K562 (cell line): Measurements from ENCODE around the gene RPS6KA4. TPM values are rescaled to one million over a fixed set of nuclear protein-coding genes. Genes with fewer than 3 reads are reported as not detected.
A peak's percentile ranks its signal among the peaks of the same experiment; 100 is the strongest.

ENCODE experiments used
- ATAC-seq: fragments of 200-7000 bp; cut with Tn5 transposase; 3 replicates; pipeline ENCODE4 v1.9.1; 2020; ENCODE audit warnings: moderate library complexity
- BruUV-seq: library from RNA; stranded (reverse); fragments of 400-500 nt; replicated peaks from 2 replicates; lab custom pipeline; 2021; lab: Mats Ljungman, UMichigan
- CTCF ChIA-PET: fragments of 300-600 bp; formaldehyde crosslinking; extraction: SDS; loops from one replicate; lab custom pipeline; 2021; ENCODE audit warnings: low intra/inter-chr PET ratio; lab: Yijun Ruan, JAX
- POLR2A ChIA-PET: fragments of 300-600, 350-650 bp; sonication (Branson Sonifier 250); formaldehyde crosslinking; extraction: SDS; loops from one replicate; lab custom pipeline; 2021; ENCODE audit warnings: antibody characterized with exemption, inconsistent platforms; lab: Yijun Ruan, JAX
- DNase-seq, 4 experiments: peaks; one replicate each; pipeline versions ENCODE4 v3.0.0 to v3.0.0-alpha.2; 2011 to 2018; ENCODE audit warnings: low spot score in 3 of 4, mixed read lengths in 3 of 4; ENCODE audit errors: extremely low read depth in 1 of 4
- FAIRE-seq: peaks from 2 replicates; lab custom pipeline; 2011; peaks lifted over from hg19 to GRCh38; lab: Jason Lieb, UNC
- H2AFZ ChIP-seq: 2 replicates; pipeline ENCODE4 v1.6.0; 2011; ENCODE audit warnings: low read depth, low read length, control low read depth, inconsistent platforms
- H3K27ac ChIP-seq: fragments of 200-600 bp; 3 replicates; pipeline ENCODE4 v1.8.0; 2011; ENCODE audit warnings: low read depth, mild to moderate bottlenecking, control low read depth, inconsistent platforms, low read length, moderate library complexity, mixed read lengths; ENCODE audit errors: extremely low read depth
- H3K27me3 ChIP-seq, 2 experiments: fragments of 300-600 bp in 1 of 2; 2 replicates in 1 of 2; 3 replicates in 1 of 2; pipeline versions ENCODE4 v1.6.0 to v1.8.0; 2011; ENCODE audit warnings: inconsistent platforms in 2 of 2, low read length in 2 of 2, mild to moderate bottlenecking in 1 of 2, mixed read lengths in 1 of 2, moderate library complexity in 1 of 2; ENCODE audit not compliant: control insufficient read depth in 2 of 2, insufficient read depth in 2 of 2
- H3K36me3 ChIP-seq: fragments of 300-600 bp; 3 replicates; pipeline ENCODE4 v1.8.0; 2011; ENCODE audit warnings: mild to moderate bottlenecking, low read length, inconsistent platforms; ENCODE audit not compliant: control insufficient read depth, insufficient read depth
- H3K4me1 ChIP-seq, 2 experiments: fragments of 200-600 bp in 1 of 2; replicated peaks in 1 of 2; 2 replicates in 1 of 2; 3 replicates in 1 of 2; pipeline versions ENCODE4 v1.5.1 to v1.8.0; 2011; ENCODE audit warnings: inconsistent platforms in 2 of 2, low read length in 2 of 2, mild to moderate bottlenecking in 1 of 2, mixed read lengths in 1 of 2, moderate library complexity in 1 of 2; ENCODE audit not compliant: control insufficient read depth in 2 of 2, insufficient read depth in 2 of 2
- H3K4me2 ChIP-seq: 2 replicates; pipeline ENCODE4 v1.6.1; 2011; ENCODE audit warnings: low read length, control low read depth, inconsistent platforms, mixed read lengths; ENCODE audit not compliant: insufficient read depth
- H3K4me3 ChIP-seq: fragments of 200-600 bp; sonication (generic), shearing (Covaris generic); 2 replicates; pipeline ENCODE4 v1.5.1; 2016; ENCODE audit warnings: control low read depth, inconsistent platforms
- H3K79me2 ChIP-seq: fragments of 200-600 bp; 3 replicates; pipeline ENCODE4 v1.8.0; 2011; ENCODE audit warnings: low read length, inconsistent platforms; ENCODE audit not compliant: control insufficient read depth, insufficient read depth
- H3K9ac ChIP-seq, 2 experiments: 2 replicates each; pipeline versions ENCODE4 v1.6.0 to v1.6.1; 2011; ENCODE audit warnings: low read depth in 2 of 2, low read length in 2 of 2, control low read depth in 1 of 2, inconsistent platforms in 1 of 2, mild to moderate bottlenecking in 1 of 2, mixed read lengths in 1 of 2; ENCODE audit not compliant: insufficient read depth in 1 of 2
- H3K9me1 ChIP-seq: one replicate; pipeline ENCODE4 v1.6.0; 2011; ENCODE audit warnings: inconsistent platforms, mild to moderate bottlenecking, low read length, moderate library complexity; ENCODE audit not compliant: control insufficient read depth, insufficient read depth
- H3K9me3 ChIP-seq: replicated peaks from 2 replicates; pipeline ENCODE4 v1.5.1; 2011; ENCODE audit warnings: low read depth, low read length, inconsistent platforms; ENCODE audit not compliant: control insufficient read depth, insufficient read depth
- H4K20me1 ChIP-seq: replicated peaks from 2 replicates; pipeline ENCODE4 v1.6.1; 2011; ENCODE audit warnings: low read length, inconsistent platforms, mixed read lengths; ENCODE audit not compliant: control insufficient read depth, insufficient read depth
- ESRRA ChIP-seq: fragments of 450-650 bp; IDR thresholded peaks from 2 replicates; pipeline ENCODE4 v1.6.1; 2014; ENCODE audit warnings: low read depth, mild to moderate bottlenecking, moderate library complexity, borderline replicate concordance
- HMBOX1 ChIP-seq: sonication (generic); IDR thresholded peaks from 2 replicates; pipeline ENCODE4 v1.6.1; 2016
- KAT7 ChIP-seq: sonication (generic); formaldehyde crosslinking; IDR thresholded peaks from 2 replicates; pipeline ENCODE4 v1.8.0; 2022; ENCODE audit warnings: missing genetic modification reagents, mild to moderate bottlenecking, borderline replicate concordance
- MYC ChIP-seq, 2 experiments: fragments of 250-450 bp in 1 of 2; sonication (Bioruptor Pico) in 1 of 2; IDR thresholded peaks; 2 replicates each; pipeline versions ENCODE4 v1.5.1 to v1.6.1; 2012 to 2021; ENCODE audit warnings: low read depth in 2 of 2, borderline replicate concordance in 1 of 2, improper control_type of control experiment in 1 of 2, low read length in 1 of 2, mild to moderate bottlenecking in 1 of 2, moderate library complexity in 1 of 2
- NEUROD1 ChIP-seq: fragments of 150-350 bp; IDR thresholded peaks from 2 replicates; pipeline ENCODE4 v1.6.1; 2014; ENCODE audit warnings: borderline replicate concordance, low read length, low read depth; ENCODE audit not compliant: partially characterized antibody
- ZNF143 ChIP-seq: sonication (generic); formaldehyde crosslinking; IDR thresholded peaks from 2 replicates; pipeline ENCODE4 v1.9.0; 2022; ENCODE audit warnings: mild to moderate bottlenecking, missing genetic modification reagents
- WGBS: fragments of 100-300 bp; shearing (Covaris generic); methylation state at CpG from one replicate; pipeline ENCODE4 v1.1.6; 2016; ENCODE audit warnings: low coverage, mixed read lengths; ENCODE audit not compliant: insufficient coverage; ENCODE audit errors: missing lambda C conversion rate; 5-methylcytosine and 5-hydroxymethylcytosine counted together
- in situ Hi-C: fragments of 300-500 bp; cut with MboI; formaldehyde crosslinking; loops from 4 replicates; pipeline ENCODE4 v1.15.0; 2018; ENCODE audit warnings: inconsistent platforms, mixed read lengths
- intact Hi-C: fragments of 100-400 bp; cut with micrococcal nuclease; formaldehyde crosslinking; loops from 2 replicates; pipeline ENCODE4 v1.14.2; 2022
- polyA plus RNA-seq, 8 experiments: library from polyadenylated mRNA; depleted of rRNA in 4 of 8; stranded (reverse) in 5 of 8; unstranded in 3 of 8; fragments of >200 nt; fragmentation: Nextera tagmentation in 2 of 8; fragmentation: Illumina TruSeq in 1 of 8; extraction: Ambion mirVana in 2 of 8; extraction: Trizol in 1 of 8; gene quantifications; 2 replicates each; pipeline versions ENCODE4 v1.2.1 to v1.2.3, GENCODE V29; 2011 to 2014; ENCODE audit warnings: inconsistent platforms in 1 of 8, missing spikeins in 1 of 8
- total RNA-seq, 7 experiments: library from RNA; depleted of rRNA in 6 of 7; stranded (reverse); fragments of >200 nt in 6 of 7; fragmentation: Illumina TruSeq in 2 of 7; extraction: Trizol in 2 of 7; gene quantifications; 2 replicates each; pipeline versions ENCODE4 v1.2.1 to v1.2.3, GENCODE V29; 2011 to 2021; ENCODE audit warnings: low replicate concordance in 1 of 7
- TF ChIP-seq, protein P1 (sequence below): conservative IDR thresholded peaks from 2 replicates; pipeline ENCODE4 v1.6.1; 2011; ENCODE audit warnings: low read depth, mild to moderate bottlenecking, low read length; ENCODE audit not compliant: control insufficient read depth
- TF ChIP-seq, protein P2 (sequence below): fragments of 200-800 bp; sonication (Bioruptor generic); IDR thresholded peaks from 2 replicates; pipeline ENCODE4 v1.6.1; 2016; ENCODE audit warnings: missing genetic modification characterization, missing compliant biosample characterization

Gene RPS6KA4
- total and polyA plus RNA-seq, 9 of the 15 experiments (the other 6 are each of a cell fraction or from before 2014, with no cell fraction given) = 0.15 to 23.8 (median 9.8) TPM

- TF ChIP-seq, protein P1, sequence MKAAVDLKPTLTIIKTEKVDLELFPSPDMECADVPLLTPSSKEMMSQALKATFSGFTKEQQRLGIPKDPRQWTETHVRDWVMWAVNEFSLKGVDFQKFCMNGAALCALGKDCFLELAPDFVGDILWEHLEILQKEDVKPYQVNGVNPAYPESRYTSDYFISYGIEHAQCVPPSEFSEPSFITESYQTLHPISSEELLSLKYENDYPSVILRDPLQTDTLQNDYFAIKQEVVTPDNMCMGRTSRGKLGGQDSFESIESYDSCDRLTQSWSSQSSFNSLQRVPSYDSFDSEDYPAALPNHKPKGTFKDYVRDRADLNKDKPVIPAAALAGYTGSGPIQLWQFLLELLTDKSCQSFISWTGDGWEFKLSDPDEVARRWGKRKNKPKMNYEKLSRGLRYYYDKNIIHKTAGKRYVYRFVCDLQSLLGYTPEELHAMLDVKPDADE = peak; percentile 43; the same call in 1 of the 2 replicates
- TF ChIP-seq ZNF143 (CRISPR knock-in tag) = peak; percentile 52; the same call in 1 of the 2 replicates
- no peak for TF ChIP-seq NEUROD1
Measured at GRCh38 chr11:64317325-64317960, 41.5 kb upstream of the RPS6KA4 start, which contains the start of gene TRMT112 (continued).

DNA sequence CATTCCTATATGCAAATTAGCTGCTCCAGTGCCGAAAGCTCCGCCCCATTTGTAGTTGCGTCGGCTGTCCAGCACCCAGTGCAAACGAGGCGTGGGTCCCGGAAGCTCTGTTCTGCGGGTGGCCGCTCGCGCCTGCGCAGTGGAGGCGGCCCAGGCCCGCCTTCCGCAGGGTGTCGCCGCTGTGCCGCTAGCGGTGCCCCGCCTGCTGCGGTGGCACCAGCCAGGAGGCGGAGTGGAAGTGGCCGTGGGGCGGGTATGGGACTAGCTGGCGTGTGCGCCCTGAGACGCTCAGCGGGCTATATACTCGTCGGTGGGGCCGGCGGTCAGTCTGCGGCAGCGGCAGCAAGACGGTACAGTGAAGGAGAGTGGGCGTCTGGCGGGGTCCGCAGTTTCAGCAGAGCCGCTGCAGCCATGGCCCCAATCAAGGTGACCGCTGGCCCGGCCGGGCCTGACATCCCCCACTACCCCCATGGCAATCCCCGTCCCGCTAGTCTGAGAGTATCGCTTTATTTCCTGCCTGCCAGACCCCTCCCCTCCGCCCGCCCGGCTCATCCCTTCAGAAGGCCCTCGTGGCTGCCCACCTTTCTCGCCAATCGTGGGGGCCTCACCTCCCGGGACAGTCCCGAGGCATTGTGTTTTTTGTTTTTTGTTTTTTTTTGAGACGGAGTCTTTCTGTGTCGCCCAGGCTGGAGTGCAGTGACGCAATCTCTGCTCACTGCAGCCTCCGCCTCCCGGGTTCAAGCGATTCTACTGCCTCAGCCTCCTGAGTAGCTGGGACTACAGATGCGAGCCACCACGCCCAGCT, 40.8 kb upstream of the RPS6KA4 start, which contains the start of gene PRDX5:
Gene PRDX5 (plus strand): TSS at position 161 of the 805 bp plus-strand sequence. CDS start 95 bp downstream, at position 256.
- WGBS = under 1% methylated on average over 55 of the region's 61 CpGs
- Histone ChIP-seq H2AFZ (peak within 1 kb of the TSS; percentile 92), H3K4me3 (peak within 1 kb of the TSS; percentile 94), H3K4me2 (peak within 1 kb of the TSS; percentile 95), H4K20me1 (no peaks in the 10 kb centered on the region; the same call in 1 of the 2 replicates), H3K9me3 (no peaks in the 10 kb centered on the region), H3K9me1 (no peaks in the 10 kb centered on the region), H3K79me2 (peaks cover 31% of the 10 kb centered on the region), H3K9ac (peak within 1 kb of the TSS; percentile 92 to 94), H3K27ac (peak within 1 kb of the TSS; percentile 99), H3K27me3 (no peaks in the 10 kb centered on the region), H3K36me3 (peaks cover 67% of the 10 kb centered on the region; the same call in 2 of the 3 replicates), H3K4me1 (peaks cover 9 to 66% of the 10 kb centered on the region in 2 experiments; a peak in 4 of 5 replicates)
- intact Hi-C loops (loop anchor here (1.0 kb wide), 2 partner anchors 13 to 37 kb away; no protein-coding TSS in a partner anchor), in situ Hi-C loops (no loop called here)
- CTCF ChIA-PET = interaction anchor here (1.1 to 2.7 kb wide), 4 partner anchors 14 to 335 kb away, joined by 3 to 19 read pairs (median 6); no protein-coding TSS in a partner anchor
- POLR2A ChIA-PET = interaction anchor here (0.6 to 2.6 kb wide), 21 partner anchors 9 to 1679 kb away, joined by 3 to 12 read pairs (median 6); partner anchors contain the start of genes CCDC88B and STIP1
- TSS peak; percentile 55 for BruUV-seq
- DNase-seq (peak; percentile 94 to 97 (median 96)), FAIRE-seq (peak; percentile 26), ATAC-seq (peak; percentile 85)
- no peak; the same call in 1 of the 2 replicates for TF ChIP-seq MYC (IDR thresholded peaks at IDR 0.05; ENCODE audit: low read depth, low read length)
- TF ChIP-seq MYC (CRISPR knock-in tag; IDR thresholded peaks at IDR 0.05; ENCODE audit: borderline replicate concordance, low read depth) = no peak; the same call in 1 of the 2 replicates
- peak; percentile 83 for TF ChIP-seq ESRRA
- peak; percentile 88; the same call in 1 of the 2 replicates for TF ChIP-seq KAT7 (CRISPR knock-in tag)
- TF ChIP-seq, protein P2, sequence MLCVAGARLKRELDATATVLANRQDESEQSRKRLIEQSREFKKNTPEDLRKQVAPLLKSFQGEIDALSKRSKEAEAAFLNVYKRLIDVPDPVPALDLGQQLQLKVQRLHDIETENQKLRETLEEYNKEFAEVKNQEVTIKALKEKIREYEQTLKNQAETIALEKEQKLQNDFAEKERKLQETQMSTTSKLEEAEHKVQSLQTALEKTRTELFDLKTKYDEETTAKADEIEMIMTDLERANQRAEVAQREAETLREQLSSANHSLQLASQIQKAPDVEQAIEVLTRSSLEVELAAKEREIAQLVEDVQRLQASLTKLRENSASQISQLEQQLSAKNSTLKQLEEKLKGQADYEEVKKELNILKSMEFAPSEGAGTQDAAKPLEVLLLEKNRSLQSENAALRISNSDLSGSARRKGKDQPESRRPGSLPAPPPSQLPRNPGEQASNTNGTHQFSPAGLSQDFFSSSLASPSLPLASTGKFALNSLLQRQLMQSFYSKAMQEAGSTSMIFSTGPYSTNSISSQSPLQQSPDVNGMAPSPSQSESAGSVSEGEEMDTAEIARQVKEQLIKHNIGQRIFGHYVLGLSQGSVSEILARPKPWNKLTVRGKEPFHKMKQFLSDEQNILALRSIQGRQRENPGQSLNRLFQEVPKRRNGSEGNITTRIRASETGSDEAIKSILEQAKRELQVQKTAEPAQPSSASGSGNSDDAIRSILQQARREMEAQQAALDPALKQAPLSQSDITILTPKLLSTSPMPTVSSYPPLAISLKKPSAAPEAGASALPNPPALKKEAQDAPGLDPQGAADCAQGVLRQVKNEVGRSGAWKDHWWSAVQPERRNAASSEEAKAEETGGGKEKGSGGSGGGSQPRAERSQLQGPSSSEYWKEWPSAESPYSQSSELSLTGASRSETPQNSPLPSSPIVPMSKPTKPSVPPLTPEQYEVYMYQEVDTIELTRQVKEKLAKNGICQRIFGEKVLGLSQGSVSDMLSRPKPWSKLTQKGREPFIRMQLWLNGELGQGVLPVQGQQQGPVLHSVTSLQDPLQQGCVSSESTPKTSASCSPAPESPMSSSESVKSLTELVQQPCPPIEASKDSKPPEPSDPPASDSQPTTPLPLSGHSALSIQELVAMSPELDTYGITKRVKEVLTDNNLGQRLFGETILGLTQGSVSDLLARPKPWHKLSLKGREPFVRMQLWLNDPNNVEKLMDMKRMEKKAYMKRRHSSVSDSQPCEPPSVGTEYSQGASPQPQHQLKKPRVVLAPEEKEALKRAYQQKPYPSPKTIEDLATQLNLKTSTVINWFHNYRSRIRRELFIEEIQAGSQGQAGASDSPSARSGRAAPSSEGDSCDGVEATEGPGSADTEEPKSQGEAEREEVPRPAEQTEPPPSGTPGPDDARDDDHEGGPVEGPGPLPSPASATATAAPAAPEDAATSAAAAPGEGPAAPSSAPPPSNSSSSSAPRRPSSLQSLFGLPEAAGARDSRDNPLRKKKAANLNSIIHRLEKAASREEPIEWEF (CRISPR knock-in tag) = no peak
- no peak for TF ChIP-seq HMBOX1
